ENCODE data around the gene LNX2. TPM values are rescaled to one million over a fixed set of nuclear protein-coding genes. Genes with fewer than 3 reads are reported as not detected.

LNX2 gene
- polyA plus RNA-seq, 1 donor (not counting 4 experiments of a cell fraction or from before 2014, with no cell fraction given): 17.0 TPM

- FAIRE-seq: no peak
- no peak overlapping the region for H3K4me2 ChIP-seq (ENCODE audit: control insufficient read depth, extremely low read depth, insufficient read depth, low read depth, low read length)
- no peaks in the 10 kb centered on the region for H3K9me3 ChIP-seq (ENCODE audit: control insufficient read depth, low read depth, low read length)
- no peak for TF ChIP-seq CTCF (optimal IDR thresholded peaks at IDR 0.05 in 1 of 3, IDR thresholded peaks at IDR 0.05 in 1 of 3, conservative IDR thresholded peaks at IDR 0.05 in 1 of 3; ENCODE audit: extremely low read depth in 1 of 3, insufficient read depth in 2 of 3, low read length in 3 of 3)
- TF ChIP-seq EZH2 (IDR thresholded peaks at IDR 0.05; ENCODE audit: low read length): no peak
- no peaks in the 10 kb centered on the region for H3K27me3 ChIP-seq (ENCODE audit: control insufficient read depth, extremely low read depth, insufficient read depth, low read length)
- no peaks in the 10 kb centered on the region for H3K9me1 ChIP-seq (ENCODE audit: control insufficient read depth, extremely low read depth, insufficient read depth, low read length)
- dilution Hi-C loops (cut with MboI; ENCODE audit: extremely low pct_ligation_motif_present, low sequenced_read_pairs): no loop called here
- H3K4me3 ChIP-seq (ENCODE audit: control insufficient read depth in 2 of 3, extremely low read depth in 1 of 3, insufficient read depth in 2 of 3, low read depth in 1 of 3, low read length in 3 of 3): no peak overlapping the region
- H4K20me1 ChIP-seq (ENCODE audit: control insufficient read depth, extremely low read depth, insufficient read depth, low read length): no peaks in the 10 kb centered on the region
- DNase-seq (ENCODE audit: low read depth, low spot score): no peak
- H3K27ac ChIP-seq (ENCODE audit: control insufficient read depth, insufficient read depth, low read length): no peak overlapping the region
- peaks cover 0 to 4% of the 10 kb centered on the region in 2 experiments for H3K36me3 ChIP-seq (ENCODE audit: control insufficient read depth in 2 of 2, extremely low read depth in 1 of 2, insufficient read depth in 2 of 2, low read length in 2 of 2)
- no peak overlapping the region for H2AFZ ChIP-seq (ENCODE audit: control insufficient read depth, low read length)
- no peak overlapping the region for H3K9ac ChIP-seq (ENCODE audit: control insufficient read depth, extremely low read depth, insufficient read depth, low read length)
- no peaks in the 10 kb centered on the region for H3K4me1 ChIP-seq (ENCODE audit: control insufficient read depth, extremely low read depth, insufficient read depth, low read length)
- no peaks in the 10 kb centered on the region for H3K79me2 ChIP-seq (ENCODE audit: control insufficient read depth, insufficient read depth, low read length)
Observed at GRCh38 chr13:27536361-27537101, 83.8 kb downstream of the LNX2 start.

- H3K9me3 ChIP-seq (ENCODE audit: control insufficient read depth, low read depth, low read length): no peaks in the 10 kb centered on the region
- no peak overlapping the region for H2AFZ ChIP-seq (ENCODE audit: control insufficient read depth, low read length)
- H3K27me3 ChIP-seq (ENCODE audit: control insufficient read depth, extremely low read depth, insufficient read depth, low read length): no peaks in the 10 kb centered on the region
- DNase-seq (ENCODE audit: low read depth, low spot score): no peak
- no peak for FAIRE-seq
- H3K36me3 ChIP-seq (ENCODE audit: control insufficient read depth in 2 of 2, extremely low read depth in 1 of 2, insufficient read depth in 2 of 2, low read length in 2 of 2): peaks cover 0 to 1% of the 10 kb centered on the region in 2 experiments
- H3K4me3 ChIP-seq (ENCODE audit: control insufficient read depth in 2 of 3, extremely low read depth in 1 of 3, insufficient read depth in 2 of 3, low read depth in 1 of 3, low read length in 3 of 3): no peak overlapping the region
- H3K9me1 ChIP-seq (ENCODE audit: control insufficient read depth, extremely low read depth, insufficient read depth, low read length): no peaks in the 10 kb centered on the region
- H3K79me2 ChIP-seq (ENCODE audit: control insufficient read depth, insufficient read depth, low read length): no peaks in the 10 kb centered on the region
- H4K20me1 ChIP-seq (ENCODE audit: control insufficient read depth, extremely low read depth, insufficient read depth, low read length): no peaks in the 10 kb centered on the region
- H3K27ac ChIP-seq (ENCODE audit: control insufficient read depth, insufficient read depth, low read length): no peak overlapping the region
- dilution Hi-C loops (cut with MboI; ENCODE audit: extremely low pct_ligation_motif_present, low sequenced_read_pairs): no loop called here
- no peak overlapping the region for H3K9ac ChIP-seq (ENCODE audit: control insufficient read depth, extremely low read depth, insufficient read depth, low read length)
- H3K4me1 ChIP-seq (ENCODE audit: control insufficient read depth, extremely low read depth, insufficient read depth, low read length): no peaks in the 10 kb centered on the region
- TF ChIP-seq CTCF (optimal IDR thresholded peaks at IDR 0.05 in 1 of 3, IDR thresholded peaks at IDR 0.05 in 1 of 3, conservative IDR thresholded peaks at IDR 0.05 in 1 of 3; ENCODE audit: extremely low read depth in 1 of 3, insufficient read depth in 2 of 3, low read length in 3 of 3) (no peak), EZH2 (IDR thresholded peaks at IDR 0.05; ENCODE audit: low read length) (no peak)
- H3K4me2 ChIP-seq (ENCODE audit: control insufficient read depth, extremely low read depth, insufficient read depth, low read depth, low read length): no peak overlapping the region
Observed at GRCh38 chr13:27535546-27535945, 84.8 kb downstream of the LNX2 start.
